Measurements from ENCODE around the gene ZEB2.

ZEB2 gene

GRCh38 chr2:144430722-144431391 is 89.1 kb downstream of the ZEB2 start:
- Histone ChIP-seq H3K36me3 (ENCODE audit: control insufficient read depth in 1 of 2, insufficient read depth in 2 of 2, low read length in 2 of 2) (no peaks in the 10 kb centered on the region), H4K91ac (ENCODE audit: low read depth, low read length) (no peak overlapping the region), H3K27me3 (ENCODE audit: insufficient read depth, low read length) (no peaks in the 10 kb centered on the region), H3K14ac (ENCODE audit: low read length) (no peak overlapping the region), H3K4me1 (ENCODE audit: control insufficient read depth in 1 of 2, insufficient read depth in 2 of 2, low read length in 2 of 2) (no peaks in the 10 kb centered on the region), H2BK12ac (ENCODE audit: low read length) (no peak overlapping the region), H3K9me3 (ENCODE audit: insufficient read depth, low read depth, low read length) (no peaks in the 10 kb centered on the region), H3K23ac (ENCODE audit: low read length) (no peak overlapping the region), H2AK5ac (ENCODE audit: low read length) (no peak overlapping the region), H3K4me2 (ENCODE audit: low read length) (no peak overlapping the region), H2AFZ (ENCODE audit: insufficient read depth, low read length, poor library complexity) (no peak overlapping the region), H3K18ac (ENCODE audit: low read length) (no peak overlapping the region), H3K9ac (ENCODE audit: low read length) (no peak overlapping the region), H4K8ac (ENCODE audit: low read depth, low read length) (no peak overlapping the region), H3K4me3 (ENCODE audit: low read depth, low read length) (no peak overlapping the region), H2BK5ac (ENCODE audit: low read depth, low read length, poor library complexity) (no peak overlapping the region), H3K4ac (ENCODE audit: low read depth, low read length) (no peak overlapping the region), H2BK120ac (ENCODE audit: insufficient read depth, low read length, poor library complexity) (no peak overlapping the region), H3K79me2 (ENCODE audit: control insufficient read depth, insufficient read depth, low read length, poor library complexity) (no peaks in the 10 kb centered on the region), H3K27ac (ENCODE audit: low read depth, low read length) (no peak overlapping the region), H3K79me1 (ENCODE audit: low read length) (no peaks in the 10 kb centered on the region), H4K12ac (ENCODE audit: low read depth, low read length) (no peak overlapping the region)
- no CpG with 5 or more reads among the region's 10 CpGs for WGBS (ENCODE audit: extremely low coverage, insufficient coverage, insufficient read length)
- DNase-seq = no peak

- no peak overlapping the region for H3K23ac ChIP-seq (ENCODE audit: low read length)
- no peaks in the 10 kb centered on the region for H3K4me1 ChIP-seq (ENCODE audit: control insufficient read depth in 1 of 2, insufficient read depth in 2 of 2, low read length in 2 of 2)
- no peak overlapping the region for H3K4me2 ChIP-seq (ENCODE audit: low read length)
- H2AFZ ChIP-seq (ENCODE audit: insufficient read depth, low read length, poor library complexity) = no peak overlapping the region
- H2BK120ac ChIP-seq (ENCODE audit: insufficient read depth, low read length, poor library complexity) = peak overlapping the region; percentile 23
- no peak overlapping the region for H3K4ac ChIP-seq (ENCODE audit: low read depth, low read length)
- no peaks in the 10 kb centered on the region for H3K79me1 ChIP-seq (ENCODE audit: low read length)
- H3K36me3 ChIP-seq (ENCODE audit: control insufficient read depth in 1 of 2, insufficient read depth in 2 of 2, low read length in 2 of 2) = no peaks in the 10 kb centered on the region
- peak overlapping the region; percentile 97 for H2BK12ac ChIP-seq (ENCODE audit: low read length)
- no peak for DNase-seq
- peak overlapping the region; percentile 4 for H2AK5ac ChIP-seq (ENCODE audit: low read length)
- no peaks in the 10 kb centered on the region for H3K79me2 ChIP-seq (ENCODE audit: control insufficient read depth, insufficient read depth, low read length, poor library complexity)
- no peak overlapping the region for H3K27ac ChIP-seq (ENCODE audit: low read depth, low read length)
- no peak overlapping the region for H3K9ac ChIP-seq (ENCODE audit: low read length)
- no peak overlapping the region for H4K91ac ChIP-seq (ENCODE audit: low read depth, low read length)
- no peak overlapping the region for H3K18ac ChIP-seq (ENCODE audit: low read length)
- H4K12ac ChIP-seq (ENCODE audit: low read depth, low read length) = no peak overlapping the region
- H2BK5ac ChIP-seq (ENCODE audit: low read depth, low read length, poor library complexity) = peak overlapping the region; percentile 68
- 100% methylated on average over 1 of the region's 6 CpGs for WGBS (ENCODE audit: extremely low coverage, insufficient coverage, insufficient read length)
- no peaks in the 10 kb centered on the region for H3K27me3 ChIP-seq (ENCODE audit: insufficient read depth, low read length)
- H3K4me3 ChIP-seq (ENCODE audit: low read depth, low read length) = no peak overlapping the region
- no peaks in the 10 kb centered on the region for H3K9me3 ChIP-seq (ENCODE audit: insufficient read depth, low read depth, low read length)
- no peak overlapping the region for H3K14ac ChIP-seq (ENCODE audit: low read length)
- no peak overlapping the region for H4K8ac ChIP-seq (ENCODE audit: low read depth, low read length)
Observed at GRCh38 chr2:144429396-144430112, 90.4 kb downstream of the ZEB2 start.

- no peak overlapping the region for H4K8ac ChIP-seq (ENCODE audit: low read depth, low read length)
- no peak overlapping the region for H3K4me2 ChIP-seq (ENCODE audit: low read length)
- H3K4ac ChIP-seq (ENCODE audit: low read depth, low read length) = no peak overlapping the region
- no peak overlapping the region for H4K12ac ChIP-seq (ENCODE audit: low read depth, low read length)
- no peak overlapping the region for H3K14ac ChIP-seq (ENCODE audit: low read length)
- no peaks in the 10 kb centered on the region for H3K27me3 ChIP-seq (ENCODE audit: insufficient read depth, low read length)
- H3K4me3 ChIP-seq (ENCODE audit: low read depth, low read length) = no peak overlapping the region
- H2AK5ac ChIP-seq (ENCODE audit: low read length) = no peak overlapping the region
- no CpG with 5 or more reads among the region's 4 CpGs for WGBS (ENCODE audit: extremely low coverage, insufficient coverage, insufficient read length)
- no peak overlapping the region for H3K18ac ChIP-seq (ENCODE audit: low read length)
- H2BK12ac ChIP-seq (ENCODE audit: low read length) = no peak overlapping the region
- no peaks in the 10 kb centered on the region for H3K79me1 ChIP-seq (ENCODE audit: low read length)
- DNase-seq = no peak
- H2BK5ac ChIP-seq (ENCODE audit: low read depth, low read length, poor library complexity) = no peak overlapping the region
- no peaks in the 10 kb centered on the region for H3K36me3 ChIP-seq (ENCODE audit: control insufficient read depth in 1 of 2, insufficient read depth in 2 of 2, low read length in 2 of 2)
- peak overlapping the region; percentile 62 for H3K27ac ChIP-seq (ENCODE audit: low read depth, low read length)
- H4K91ac ChIP-seq (ENCODE audit: low read depth, low read length) = no peak overlapping the region
- H2AFZ ChIP-seq (ENCODE audit: insufficient read depth, low read length, poor library complexity) = no peak overlapping the region
- H3K79me2 ChIP-seq (ENCODE audit: control insufficient read depth, insufficient read depth, low read length, poor library complexity) = no peaks in the 10 kb centered on the region
- H3K23ac ChIP-seq (ENCODE audit: low read length) = no peak overlapping the region
- H3K9me3 ChIP-seq (ENCODE audit: insufficient read depth, low read depth, low read length) = no peaks in the 10 kb centered on the region
- H3K9ac ChIP-seq (ENCODE audit: low read length) = no peak overlapping the region
- no peak overlapping the region for H2BK120ac ChIP-seq (ENCODE audit: insufficient read depth, low read length, poor library complexity)
- H3K4me1 ChIP-seq (ENCODE audit: control insufficient read depth in 1 of 2, insufficient read depth in 2 of 2, low read length in 2 of 2) = no peaks in the 10 kb centered on the region
Observed at GRCh38 chr2:144426981-144427479, 92.9 kb downstream of the ZEB2 start.

- no peak overlapping the region for H3K27ac ChIP-seq (ENCODE audit: low read depth, low read length)
- no peak overlapping the region for H2AK5ac ChIP-seq (ENCODE audit: low read length)
- no peaks in the 10 kb centered on the region for H3K36me3 ChIP-seq (ENCODE audit: control insufficient read depth in 1 of 2, insufficient read depth in 2 of 2, low read length in 2 of 2)
- H2BK5ac ChIP-seq (ENCODE audit: low read depth, low read length, poor library complexity) = no peak overlapping the region
- H3K79me1 ChIP-seq (ENCODE audit: low read length) = no peaks in the 10 kb centered on the region
- H3K4me1 ChIP-seq (ENCODE audit: control insufficient read depth in 1 of 2, insufficient read depth in 2 of 2, low read length in 2 of 2) = no peaks in the 10 kb centered on the region
- H3K23ac ChIP-seq (ENCODE audit: low read length) = no peak overlapping the region
- no peak overlapping the region for H2BK12ac ChIP-seq (ENCODE audit: low read length)
- no peak overlapping the region for H2AFZ ChIP-seq (ENCODE audit: insufficient read depth, low read length, poor library complexity)
- H3K4me2 ChIP-seq (ENCODE audit: low read length) = no peak overlapping the region
- H2BK120ac ChIP-seq (ENCODE audit: insufficient read depth, low read length, poor library complexity) = no peak overlapping the region
- H3K18ac ChIP-seq (ENCODE audit: low read length) = no peak overlapping the region
- no peak overlapping the region for H4K8ac ChIP-seq (ENCODE audit: low read depth, low read length)
- no peak overlapping the region for H3K4me3 ChIP-seq (ENCODE audit: low read depth, low read length)
- no peaks in the 10 kb centered on the region for H3K79me2 ChIP-seq (ENCODE audit: control insufficient read depth, insufficient read depth, low read length, poor library complexity)
- no peaks in the 10 kb centered on the region for H3K27me3 ChIP-seq (ENCODE audit: insufficient read depth, low read length)
- WGBS (ENCODE audit: extremely low coverage, insufficient coverage, insufficient read length) = no CpG with 5 or more reads among the region's 1 CpG
- no peak for DNase-seq
- no peak overlapping the region for H3K14ac ChIP-seq (ENCODE audit: low read length)
- no peak overlapping the region for H3K9ac ChIP-seq (ENCODE audit: low read length)
- no peak overlapping the region for H3K4ac ChIP-seq (ENCODE audit: low read depth, low read length)
- H4K91ac ChIP-seq (ENCODE audit: low read depth, low read length) = no peak overlapping the region
- no peaks in the 10 kb centered on the region for H3K9me3 ChIP-seq (ENCODE audit: insufficient read depth, low read depth, low read length)
- no peak overlapping the region for H4K12ac ChIP-seq (ENCODE audit: low read depth, low read length)
Observed at GRCh38 chr2:144426355-144426754, 93.6 kb downstream of the ZEB2 start.
